ENCODE data around the gene PAPPA2. TPM values are rescaled to one million over a fixed set of nuclear protein-coding genes. Genes with fewer than 3 reads are reported as not detected.

The PAPPA2 gene
- total and polyA plus RNA-seq, 2 of the 4 experiments (the other 2 are of a cell fraction), result 0.10 to 0.18 TPM

DNA sequence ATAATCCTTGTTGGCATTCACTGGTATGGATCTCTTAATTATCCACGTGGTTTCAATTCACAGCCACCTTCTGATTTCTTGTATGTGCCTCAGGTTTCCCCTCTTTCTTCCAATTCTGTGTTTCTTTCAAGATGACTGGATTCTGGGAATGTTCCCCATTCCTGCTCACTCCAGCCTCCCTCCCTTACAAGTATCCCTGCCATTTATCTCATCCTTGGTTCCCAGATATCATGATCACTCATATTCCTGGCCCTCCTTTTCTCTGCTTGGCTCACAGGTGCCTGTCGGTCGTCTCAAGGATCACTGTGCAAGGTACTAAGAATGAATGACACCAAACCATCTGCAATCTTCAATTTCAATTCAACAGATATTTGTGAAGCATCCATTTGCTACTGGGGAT lies 422.4 kb downstream of the PAPPA2 start:
- intact Hi-C loops (cut with micrococcal nuclease), result no loop called here
- H2BK120ac ChIP-seq (ENCODE audit: low read depth, low read length), result no peak overlapping the region

More for the DNA sequence above, 422.4 kb downstream of the PAPPA2 start:
- no peaks in the 10 kb centered on the region for H3K9me1 ChIP-seq (ENCODE audit: insufficient read depth, low read length)
- TF ChIP-seq BHLHE40 (IDR thresholded peaks at IDR 0.05; ENCODE audit: low read depth, low read length), result no peak
- TF ChIP-seq, protein P1, sequence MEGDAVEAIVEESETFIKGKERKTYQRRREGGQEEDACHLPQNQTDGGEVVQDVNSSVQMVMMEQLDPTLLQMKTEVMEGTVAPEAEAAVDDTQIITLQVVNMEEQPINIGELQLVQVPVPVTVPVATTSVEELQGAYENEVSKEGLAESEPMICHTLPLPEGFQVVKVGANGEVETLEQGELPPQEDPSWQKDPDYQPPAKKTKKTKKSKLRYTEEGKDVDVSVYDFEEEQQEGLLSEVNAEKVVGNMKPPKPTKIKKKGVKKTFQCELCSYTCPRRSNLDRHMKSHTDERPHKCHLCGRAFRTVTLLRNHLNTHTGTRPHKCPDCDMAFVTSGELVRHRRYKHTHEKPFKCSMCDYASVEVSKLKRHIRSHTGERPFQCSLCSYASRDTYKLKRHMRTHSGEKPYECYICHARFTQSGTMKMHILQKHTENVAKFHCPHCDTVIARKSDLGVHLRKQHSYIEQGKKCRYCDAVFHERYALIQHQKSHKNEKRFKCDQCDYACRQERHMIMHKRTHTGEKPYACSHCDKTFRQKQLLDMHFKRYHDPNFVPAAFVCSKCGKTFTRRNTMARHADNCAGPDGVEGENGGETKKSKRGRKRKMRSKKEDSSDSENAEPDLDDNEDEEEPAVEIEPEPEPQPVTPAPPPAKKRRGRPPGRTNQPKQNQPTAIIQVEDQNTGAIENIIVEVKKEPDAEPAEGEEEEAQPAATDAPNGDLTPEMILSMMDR (conservative IDR thresholded peaks at IDR 0.05; ENCODE audit: low read depth, low read length), result no peak
- no peak overlapping the region for H3K18ac ChIP-seq (ENCODE audit: low read depth, low read length)
- ChIA-PET POLR2A (ENCODE audit: unreplicated experiment) (no interaction called here), CTCF (no interaction called here)
- H3K27ac ChIP-seq (ENCODE audit: insufficient read depth, low read length), result no peak overlapping the region
- H4K20me1 ChIP-seq (ENCODE audit: insufficient read depth, low read length), result no peaks in the 10 kb centered on the region
- H3K4ac ChIP-seq (ENCODE audit: low read depth, low read length), result no peak overlapping the region
- no peaks in the 10 kb centered on the region for H3K4me1 ChIP-seq (ENCODE audit: control insufficient read depth, insufficient read depth, low read length)
- no peak for DNase-seq
- no peak overlapping the region for H4K8ac ChIP-seq (ENCODE audit: low read depth in 2 of 2, low read length in 2 of 2)
- dilution Hi-C loops (cut with HindIII; ENCODE audit: low sequenced_read_pairs, unreplicated experiment), result no loop called here
- no peak overlapping the region for H3K4me2 ChIP-seq (ENCODE audit: low read depth, low read length)
- H2AFZ ChIP-seq (replicated peaks; ENCODE audit: low read length, poor library complexity), result no peak overlapping the region
- H3K4me3 ChIP-seq (ENCODE audit: insufficient read depth, low read depth, low read length), result no peak overlapping the region
- no peaks in the 10 kb centered on the region for H3K27me3 ChIP-seq (ENCODE audit: control insufficient read depth, insufficient read depth, low read length)
- in situ Hi-C loops (cut with MboI; ENCODE audit: low sequenced_read_pairs), result loop anchor here (10.0 kb wide), 1 partner anchor 511 kb away; no protein-coding TSS in a partner anchor
- no peak overlapping the region for H3K9ac ChIP-seq (ENCODE audit: low read depth, low read length)
- no TSS peak for BruUV-seq (replicated peaks)
- H3K79me1 ChIP-seq (ENCODE audit: low read depth in 1 of 2, low read length in 2 of 2), result no peaks in the 10 kb centered on the region
- no peak overlapping the region for H3K56ac ChIP-seq (ENCODE audit: extremely low read depth, insufficient read depth, low read length)
- no peaks in the 10 kb centered on the region for H3K36me3 ChIP-seq (ENCODE audit: control insufficient read depth, insufficient read depth, low read length)
- no peak overlapping the region for H3K23ac ChIP-seq (ENCODE audit: low read depth, low read length)
- H2BK5ac ChIP-seq (ENCODE audit: low read depth, low read length, poor library complexity, severe bottlenecking), result no peak overlapping the region
- H2BK20ac ChIP-seq (ENCODE audit: low read depth, low read length), result no peak overlapping the region
- H4K91ac ChIP-seq (ENCODE audit: insufficient read depth, low read depth, low read length), result no peak overlapping the region
- no peak overlapping the region for H2AK5ac ChIP-seq (ENCODE audit: low read depth, low read length)
- no peak overlapping the region for H4K5ac ChIP-seq (ENCODE audit: low read depth, low read length)
- H3K14ac ChIP-seq (replicated peaks; ENCODE audit: low read depth, low read length), result no peak overlapping the region
- no peaks in the 10 kb centered on the region for H3K9me3 ChIP-seq (ENCODE audit: control insufficient read depth, insufficient read depth, low read length)
- no peak overlapping the region for H2BK15ac ChIP-seq (ENCODE audit: low read depth, low read length)
- no peak for ATAC-seq (ENCODE audit: low read depth)
- no peak overlapping the region for H2AK9ac ChIP-seq (replicated peaks; ENCODE audit: low read depth, low read length, poor library complexity)
- WGBS, 2 experiments (ENCODE audit: extremely low coverage in 2 of 2, insufficient read length in 1 of 2), result no CpG with 5 or more reads among the region's 3 CpGs
